ENCODE data around the gene PGAM4.

DNA sequence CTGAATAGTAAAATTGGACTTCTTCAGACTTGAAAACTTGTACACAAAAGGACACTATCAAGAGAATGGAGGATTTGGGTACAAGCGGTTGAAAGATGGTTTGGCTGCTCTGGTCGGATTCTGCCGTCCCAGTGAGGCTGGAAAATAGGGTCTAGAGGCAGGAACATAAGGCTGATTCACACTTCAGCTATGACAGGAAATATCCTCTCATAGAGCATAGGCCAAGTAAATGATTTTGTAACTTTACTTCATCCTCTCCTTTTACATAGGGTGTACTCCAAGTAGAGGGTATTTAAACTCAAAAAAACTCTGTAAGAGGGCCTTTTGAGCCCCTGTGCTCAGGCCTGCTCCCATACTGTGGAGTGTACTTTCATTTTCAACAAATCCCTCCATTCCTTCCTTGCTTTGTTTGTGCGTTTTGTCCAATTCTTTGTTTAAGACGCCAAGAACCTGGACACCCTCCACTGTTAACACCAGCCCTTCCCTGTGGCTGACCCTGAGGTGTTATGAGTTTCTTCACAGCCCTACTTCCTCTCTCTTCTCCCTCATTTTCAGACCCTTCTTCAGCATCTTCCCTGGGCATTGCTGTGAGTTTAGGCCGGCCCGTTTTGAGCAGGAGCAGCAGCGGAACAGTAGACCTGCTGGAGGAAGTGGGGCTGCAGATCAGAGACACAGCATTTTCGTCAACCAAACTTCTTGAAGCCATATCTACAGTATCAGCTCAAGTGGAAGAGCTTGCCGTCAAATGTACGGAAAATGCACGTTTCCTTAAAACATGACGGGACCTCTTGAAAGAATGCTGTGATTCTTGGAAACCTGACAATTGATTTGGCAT lies 7.2 kb downstream of the PGAM4 start:
- TF ChIP-seq, protein P1, sequence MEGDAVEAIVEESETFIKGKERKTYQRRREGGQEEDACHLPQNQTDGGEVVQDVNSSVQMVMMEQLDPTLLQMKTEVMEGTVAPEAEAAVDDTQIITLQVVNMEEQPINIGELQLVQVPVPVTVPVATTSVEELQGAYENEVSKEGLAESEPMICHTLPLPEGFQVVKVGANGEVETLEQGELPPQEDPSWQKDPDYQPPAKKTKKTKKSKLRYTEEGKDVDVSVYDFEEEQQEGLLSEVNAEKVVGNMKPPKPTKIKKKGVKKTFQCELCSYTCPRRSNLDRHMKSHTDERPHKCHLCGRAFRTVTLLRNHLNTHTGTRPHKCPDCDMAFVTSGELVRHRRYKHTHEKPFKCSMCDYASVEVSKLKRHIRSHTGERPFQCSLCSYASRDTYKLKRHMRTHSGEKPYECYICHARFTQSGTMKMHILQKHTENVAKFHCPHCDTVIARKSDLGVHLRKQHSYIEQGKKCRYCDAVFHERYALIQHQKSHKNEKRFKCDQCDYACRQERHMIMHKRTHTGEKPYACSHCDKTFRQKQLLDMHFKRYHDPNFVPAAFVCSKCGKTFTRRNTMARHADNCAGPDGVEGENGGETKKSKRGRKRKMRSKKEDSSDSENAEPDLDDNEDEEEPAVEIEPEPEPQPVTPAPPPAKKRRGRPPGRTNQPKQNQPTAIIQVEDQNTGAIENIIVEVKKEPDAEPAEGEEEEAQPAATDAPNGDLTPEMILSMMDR (IDR thresholded peaks at IDR 0.05): no peak
- TF ChIP-seq EZH2 (IDR thresholded peaks at IDR 0.05): no peak
- no peak for TF ChIP-seq EZH2phosphoT487 (IDR thresholded peaks at IDR 0.05)
